DMS153 treated with DMSO at 0.1 percent for 48 hours (cell line): Measurements from ENCODE around the gene PNPLA6.
"Not testable (repeated sequence)": the region's sequence is repeated elsewhere in the genome, so short reads cannot be mapped to it uniquely, and the experiment has no call there.

ENCODE experiments used
- DNase-seq: peaks from one replicate; lab custom pipeline; 2025; ENCODE audit not compliant: unreplicated experiment; lab: John Stamatoyannopoulos, UW

The PNPLA6 gene

GRCh38 chr19:7550987-7551761 lies 15.7 kb downstream of the PNPLA6 start:
- no peak for DNase-seq

DNA sequence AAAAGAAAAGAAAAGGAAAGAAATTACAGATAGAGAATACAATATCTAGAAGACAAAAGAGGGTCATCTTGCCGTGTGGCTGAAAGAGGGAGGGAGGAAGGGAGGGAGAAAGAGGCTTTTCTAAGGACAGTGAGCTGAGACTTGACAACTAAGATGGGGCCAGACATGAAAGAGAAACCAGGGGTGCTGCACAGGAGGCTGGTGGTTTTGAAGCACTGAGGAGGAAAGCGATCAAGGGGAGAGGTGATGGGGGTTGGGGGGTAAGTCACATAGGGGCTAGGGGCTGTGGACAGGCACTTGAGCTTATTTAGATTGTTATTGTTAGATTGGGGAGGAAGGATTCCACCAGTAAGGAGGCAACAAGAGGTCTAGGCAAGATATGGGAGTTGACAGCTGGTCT lies 17.3 kb downstream of the PNPLA6 start:
- DNase-seq = no peak

DNA sequence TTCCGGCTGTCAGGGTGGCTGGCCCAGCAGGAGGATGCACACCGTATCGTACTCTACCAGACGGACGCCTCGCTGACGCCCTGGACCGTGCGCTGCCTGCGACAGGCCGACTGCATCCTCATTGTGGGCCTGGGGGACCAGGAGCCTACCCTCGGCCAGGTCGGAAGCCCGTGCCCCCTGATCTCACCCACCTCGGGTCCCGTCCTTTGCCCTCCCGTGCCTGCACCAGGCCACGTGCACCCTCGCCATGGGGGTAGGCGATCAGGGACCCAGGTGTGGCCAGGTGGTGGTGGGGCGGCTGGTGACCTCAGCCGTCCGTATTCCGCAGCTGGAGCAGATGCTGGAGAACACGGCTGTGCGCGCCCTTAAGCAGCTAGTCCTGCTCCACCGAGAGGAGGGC lies 19.0 kb downstream of the PNPLA6 start:
- DNase-seq = no peak

- no peak for DNase-seq
Measured at GRCh38 chr19:7554990-7555864, 19.7 kb downstream of the PNPLA6 start.

DNA sequence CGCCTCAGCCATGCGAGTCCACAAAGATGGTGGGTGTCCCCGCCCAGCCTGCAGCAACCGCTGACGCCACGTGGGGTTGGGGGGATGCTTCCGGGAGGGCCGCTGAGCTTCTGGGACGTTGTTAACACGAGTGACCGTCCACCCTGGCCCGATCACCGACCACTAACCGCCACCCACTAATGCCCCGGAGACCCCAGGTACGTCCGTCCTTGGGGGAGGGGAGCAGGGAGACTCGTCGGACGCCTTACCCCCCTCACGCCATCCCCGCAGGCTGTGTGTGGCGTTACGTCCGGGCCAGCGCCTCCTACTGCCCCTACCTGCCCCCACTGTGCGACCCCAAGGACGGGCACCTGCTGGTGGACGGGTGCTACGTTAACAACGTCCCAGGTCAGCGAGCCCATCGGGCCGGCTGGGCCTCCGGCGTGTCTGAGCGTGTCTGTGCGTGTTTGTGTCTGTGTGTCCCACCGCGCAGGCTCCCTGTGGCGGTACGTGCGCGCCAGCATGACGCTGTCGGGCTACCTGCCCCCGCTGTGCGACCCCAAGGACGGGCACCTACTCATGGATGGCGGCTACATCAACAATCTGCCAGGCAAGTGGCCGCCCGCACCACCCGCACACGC lies 21.3 kb downstream of the PNPLA6 start:
- DNase-seq = no peak

DNA sequence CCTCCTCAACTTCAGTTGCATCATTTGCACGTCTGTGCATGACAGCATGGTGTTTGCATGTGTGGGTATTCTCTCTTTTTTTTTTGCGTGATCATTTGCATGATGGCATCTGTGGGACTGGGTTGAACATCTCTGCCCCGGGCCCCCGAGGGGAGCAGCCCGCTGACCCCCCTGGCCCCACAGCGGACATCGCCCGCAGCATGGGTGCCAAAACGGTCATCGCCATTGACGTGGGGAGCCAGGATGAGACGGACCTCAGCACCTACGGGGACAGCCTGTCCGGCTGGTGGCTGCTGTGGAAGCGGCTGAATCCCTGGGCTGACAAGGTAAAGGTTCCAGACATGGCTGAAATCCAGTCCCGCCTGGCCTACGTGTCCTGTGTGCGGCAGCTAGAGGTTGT lies 23.1 kb downstream of the PNPLA6 start:
- DNase-seq = no peak

GRCh38 chr19:7559102-7559501 lies 23.6 kb downstream of the PNPLA6 start:
- no peak for DNase-seq

- no peak for DNase-seq
Measured at GRCh38 chr19:7560255-7560654, 24.7 kb downstream of the PNPLA6 start.

- DNase-seq = no peak
Measured at GRCh38 chr19:7561325-7561724, 25.8 kb downstream of the PNPLA6 start.

DNA sequence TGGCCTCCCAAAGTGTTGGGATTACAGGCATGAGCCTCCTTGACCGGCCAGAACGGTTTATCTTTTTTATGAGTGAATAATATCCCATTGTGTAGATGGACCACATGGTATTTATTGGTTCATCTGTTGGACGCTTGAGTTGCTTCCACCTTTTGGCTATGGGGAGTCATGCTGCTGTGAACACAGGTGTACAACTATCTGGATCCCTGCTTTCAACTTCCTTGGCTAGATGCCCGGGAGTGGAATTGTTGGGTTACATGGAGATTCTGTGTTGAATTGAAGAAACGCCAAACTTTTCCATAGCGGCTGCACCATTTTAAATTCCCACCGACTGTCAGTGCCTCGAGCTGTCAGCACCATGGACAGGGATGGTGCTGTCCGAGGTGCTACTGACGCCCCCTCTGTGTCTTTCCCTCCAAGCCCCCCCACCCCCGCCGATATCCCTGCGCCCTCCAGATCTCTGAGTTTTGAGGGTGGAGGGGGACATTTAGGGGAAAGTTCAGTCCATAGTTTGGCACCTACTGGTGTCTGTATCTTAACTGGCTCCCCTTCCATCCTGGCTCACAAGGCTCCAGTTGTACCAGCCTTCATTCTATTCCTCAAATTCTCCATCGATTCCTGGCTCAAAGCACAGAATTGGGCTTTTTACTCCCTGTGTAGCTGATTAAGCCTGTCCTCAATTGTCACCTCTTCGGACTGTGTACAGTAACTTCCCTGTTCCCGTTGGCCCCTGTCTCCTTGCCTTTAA lies 27.3 kb downstream of the PNPLA6 start:
- no peak for DNase-seq

- DNase-seq = no peak
Measured at GRCh38 chr19:7564866-7565265, 29.3 kb downstream of the PNPLA6 start.

DNA sequence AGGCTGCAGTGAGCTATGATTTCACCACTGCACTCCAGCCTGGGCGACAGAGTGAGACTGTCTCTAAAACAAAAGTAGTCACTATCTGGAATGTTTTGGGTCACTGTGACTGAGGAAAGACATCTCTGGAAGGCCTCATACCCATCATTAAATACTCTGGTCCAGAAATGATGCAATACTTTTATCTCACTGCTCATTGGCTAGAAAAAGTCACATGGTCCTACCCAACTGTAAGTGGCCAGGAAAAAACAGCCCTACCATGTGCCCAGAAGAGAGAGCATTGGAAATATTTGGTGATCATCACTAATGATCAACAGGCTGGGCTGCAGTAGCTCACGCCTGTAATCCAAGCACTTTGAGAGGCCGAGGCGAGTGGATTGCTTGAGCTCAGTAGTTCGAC lies 29.8 kb downstream of the PNPLA6 start:
- no peak for DNase-seq

- DNase-seq = no peak
Measured at GRCh38 chr19:7570761-7571160, 35.2 kb downstream of the PNPLA6 start.

DNA sequence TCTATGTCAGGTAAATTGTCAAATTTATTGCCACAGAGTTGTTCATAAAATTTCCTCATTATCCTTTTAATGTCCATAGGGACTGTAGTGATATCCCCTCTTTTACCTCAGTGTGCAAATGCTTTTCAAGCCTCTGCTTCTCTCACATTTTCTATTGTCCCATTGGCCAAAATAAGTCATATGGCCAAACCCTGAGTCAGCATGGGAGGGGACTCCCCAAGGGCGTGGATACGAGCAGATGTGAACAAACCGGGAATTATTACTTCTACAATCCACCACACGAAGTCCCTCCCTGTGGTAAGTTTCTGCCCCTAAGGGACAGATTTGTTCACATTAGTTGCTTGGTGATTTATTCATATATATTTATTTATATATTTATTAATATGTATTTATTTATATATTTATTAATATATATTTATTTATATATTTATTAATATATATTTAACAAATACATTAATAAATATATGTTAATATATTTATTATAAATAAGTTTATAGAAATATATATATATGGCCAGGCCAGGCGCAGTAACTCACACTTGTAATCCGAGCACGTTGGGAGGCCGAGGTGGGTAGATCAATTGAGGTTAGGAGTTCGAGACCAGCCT lies 40.0 kb downstream of the PNPLA6 start:
- DNase-seq = no peak

DNA sequence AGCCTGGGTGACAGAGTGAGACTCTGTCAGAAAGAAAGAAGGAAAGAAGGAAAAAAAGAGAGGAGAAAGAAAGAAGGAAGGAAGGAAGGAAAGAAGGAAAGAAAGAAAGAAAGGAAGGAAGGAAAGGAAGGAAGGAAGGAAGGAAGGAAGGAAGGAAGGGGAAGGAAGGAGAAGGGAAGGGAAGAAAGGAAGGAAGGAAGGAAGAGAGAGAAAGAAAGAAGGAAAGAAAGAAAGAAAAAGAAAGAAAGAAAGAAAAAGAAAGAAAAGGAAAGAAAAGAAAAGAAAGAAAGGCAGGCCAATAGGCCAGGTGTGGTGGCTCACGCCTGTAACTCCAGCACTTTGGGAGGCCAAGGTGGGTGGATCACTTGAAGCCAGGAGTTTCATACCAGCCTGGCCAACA lies 41.9 kb downstream of the PNPLA6 start:
- not testable (repeated sequence) for DNase-seq

GRCh38 chr19:7578127-7578526 lies 42.6 kb downstream of the PNPLA6 start:
- DNase-seq = no peak

DNA sequence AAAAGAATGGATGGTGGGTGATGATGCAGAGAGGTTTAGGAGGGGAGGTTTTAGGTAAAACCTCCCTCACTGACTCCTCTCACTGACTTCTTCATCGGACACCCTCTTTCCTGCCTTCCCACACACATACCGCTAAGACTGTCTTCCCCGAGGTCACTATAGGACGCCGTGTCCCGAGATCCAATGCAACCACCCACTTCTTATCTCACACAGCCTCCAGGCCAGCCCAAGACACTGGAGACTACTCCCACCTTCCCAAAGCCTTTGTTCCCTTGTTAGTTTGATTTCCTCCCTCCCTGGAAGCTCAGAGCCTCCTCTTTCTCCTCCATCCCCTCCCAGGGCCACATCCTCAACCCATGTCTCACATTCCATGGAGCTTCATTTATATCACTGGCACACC lies 43.7 kb downstream of the PNPLA6 start:
- no peak for DNase-seq

GRCh38 chr19:7582446-7582845 lies 46.9 kb downstream of the PNPLA6 start:
- no peak for DNase-seq

- no peak for DNase-seq
Measured at GRCh38 chr19:7589822-7590221, 54.3 kb downstream of the PNPLA6 start.

DNA sequence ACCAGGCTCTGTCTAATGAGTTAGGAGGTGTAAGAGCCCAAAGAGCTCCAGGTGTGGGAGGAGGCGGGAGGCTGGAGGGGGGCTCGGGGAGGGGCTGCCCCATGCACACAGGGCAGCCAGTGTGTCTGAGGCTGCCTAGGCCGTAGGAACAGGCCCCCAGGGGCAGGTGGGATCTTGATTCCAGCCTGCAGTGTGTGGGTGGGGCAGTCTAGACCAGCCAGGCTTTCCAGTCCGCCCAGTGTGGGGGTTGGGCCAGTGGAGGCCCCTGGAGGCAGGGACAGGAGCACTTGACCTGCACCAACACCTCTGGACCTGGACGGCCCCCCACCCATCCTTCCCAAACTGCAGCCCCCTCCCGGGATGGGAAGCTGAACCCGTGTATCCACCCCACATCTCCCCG lies 54.7 kb downstream of the PNPLA6 start:
- no peak for DNase-seq
